BLaER1 treated with 17β-estradiol and CSF1 and Interleukin-3, amounts not matched to agents 10 nM and 100 nM (cell line): ENCODE measurements around the gene NEK2.
"Not testable (repeated sequence)": the region's sequence is repeated elsewhere in the genome, so short reads cannot be mapped to it uniquely, and the experiment has no call there.

Experiments
- H3K27ac ChIP-seq, 11 experiments: shearing (Covaris generic); formaldehyde crosslinking; 2 replicates each; pipeline ENCODE4 v1.8.1; 2022
- H3K27me3 ChIP-seq, 11 experiments: shearing (Covaris generic); formaldehyde crosslinking; 2 replicates each; pipeline ENCODE4 v1.8.1; 2022
- H3K36me3 ChIP-seq, 11 experiments: shearing (Covaris generic); formaldehyde crosslinking; 2 replicates each; pipeline ENCODE4 v1.8.1; 2022
- H3K4me1 ChIP-seq, 10 experiments: shearing (Covaris generic); formaldehyde crosslinking; 2 replicates each; pipeline ENCODE4 v1.8.1; 2022
- H3K4me2 ChIP-seq, 11 experiments: shearing (Covaris generic); formaldehyde crosslinking; 2 replicates each; pipeline ENCODE4 v1.8.1; 2022
- H3K4me3 ChIP-seq, 10 experiments: shearing (Covaris generic); formaldehyde crosslinking; 2 replicates each; pipeline ENCODE4 v1.8.1; 2022
- H3K9ac ChIP-seq, 11 experiments: shearing (Covaris generic); formaldehyde crosslinking; 2 replicates each; pipeline ENCODE4 v1.8.1; 2022
- H3K9me3 ChIP-seq, 11 experiments: shearing (Covaris generic); formaldehyde crosslinking; replicated peaks in 1 of 11; 2 replicates each; pipeline ENCODE4 v1.8.1; 2022
- H4K20me1 ChIP-seq, 11 experiments: shearing (Covaris generic); formaldehyde crosslinking; 2 replicates each; pipeline ENCODE4 v1.8.1; 2022
- Cebpa-rat ChIP-seq, 11 experiments: shearing (Covaris generic); IDR thresholded peaks; 2 replicates each; pipeline ENCODE4 v1.8.1; 2022

NEK2 gene

DNA sequence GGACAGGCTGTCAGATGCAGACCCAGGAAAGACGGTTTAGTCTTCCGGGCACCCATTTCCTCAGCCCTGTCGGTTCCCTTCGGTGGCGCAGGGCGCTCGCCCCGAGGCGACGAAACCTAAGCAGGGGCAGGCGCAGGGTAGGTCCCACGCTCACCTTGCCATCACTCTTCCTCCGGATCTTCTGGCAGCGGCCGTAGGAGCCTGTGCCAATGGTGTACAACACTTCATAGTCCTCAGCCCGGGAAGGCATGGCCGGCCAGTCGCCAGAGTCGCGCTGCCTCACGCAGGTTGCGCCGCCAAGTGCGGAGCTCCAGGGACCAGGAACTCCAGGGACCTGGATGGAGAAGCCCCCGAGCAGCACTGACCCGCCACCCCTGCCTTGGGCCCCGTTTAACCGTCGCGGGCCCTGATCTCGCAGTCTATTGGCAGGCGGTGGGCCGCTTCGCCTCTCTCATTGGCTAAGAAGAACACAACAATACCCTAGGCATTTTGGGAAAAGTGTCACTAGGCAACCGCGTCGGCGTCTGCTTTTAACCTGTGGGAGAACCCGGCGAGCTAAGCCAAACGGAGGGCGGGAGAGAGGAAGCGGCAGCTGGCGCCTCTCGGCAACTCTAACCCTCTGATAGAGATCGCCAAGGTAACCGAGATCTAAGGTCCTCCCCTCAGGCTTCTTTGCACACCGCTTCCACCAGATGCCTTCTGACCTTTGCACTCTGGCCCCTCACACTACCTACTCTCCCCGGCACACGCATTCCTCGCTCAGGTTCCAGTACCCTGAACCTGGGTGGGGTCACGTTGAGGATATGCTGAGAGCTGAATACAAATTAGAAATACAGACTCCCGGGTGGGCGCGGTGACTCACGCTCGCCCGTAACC lies at the start of gene NEK2:
TSS of gene NEK2 (minus strand) at position 392 of the 876 bp plus-strand sequence. CDS start at position 250, 142 bp downstream.
- peak within 1 kb of the TSS in 10 of 11 experiments; percentile 18 to 86 (median 78); a peak in 18 of 22 replicates for H3K27ac ChIP-seq
- H3K36me3 ChIP-seq, result peaks cover 5 to 30% (median 25%) of the 10 kb centered on the region in 11 experiments; a peak in 20 of 22 replicates
- peak within 1 kb of the TSS; percentile 65 to 85 (median 82) for H3K9ac ChIP-seq
- no peak for TF ChIP-seq Cebpa-rat (IDR thresholded peaks at IDR 0.05)
- no peaks in the 10 kb centered on the region for H4K20me1 ChIP-seq
- peak within 1 kb of the TSS; percentile 80 to 97 (median 91) for H3K4me2 ChIP-seq
- peaks cover 8 to 52% (median 29%) of the 10 kb centered on the region in 10 experiments for H3K4me1 ChIP-seq
- no peaks in the 10 kb centered on the region for H3K9me3 ChIP-seq
- no peaks in the 10 kb centered on the region for H3K27me3 ChIP-seq
- peak within 1 kb of the TSS; percentile 72 to 90 (median 81) for H3K4me3 ChIP-seq

DNA sequence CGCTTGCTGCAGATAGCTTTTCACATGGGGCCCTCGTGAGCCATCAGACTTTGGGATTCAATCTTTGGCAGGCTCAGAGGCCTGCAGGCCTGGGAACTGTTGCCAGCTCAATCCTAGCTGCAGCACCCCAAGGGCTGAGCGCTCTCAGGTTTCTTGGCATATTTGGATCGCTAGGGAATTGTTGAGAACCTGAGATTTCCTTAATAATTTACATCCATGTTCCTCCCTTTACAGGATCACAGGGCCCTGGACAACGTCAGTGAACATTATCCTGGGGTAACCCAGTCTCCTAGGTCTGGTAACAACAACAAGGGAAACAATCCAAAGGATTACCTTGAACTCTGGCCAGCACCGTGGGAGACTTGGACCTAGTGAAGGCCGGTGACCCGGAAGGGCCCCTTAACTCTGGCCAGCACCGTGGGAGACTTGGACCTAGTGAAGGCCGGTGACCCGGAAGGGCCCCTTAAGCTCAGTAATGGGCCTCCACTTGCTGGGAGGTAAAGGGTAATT lies 49.3 kb upstream of the NEK2 start:
- Histone ChIP-seq H3K4me2 (no peak overlapping the region), H3K9ac (no peak overlapping the region), H4K20me1 (no peaks in the 10 kb centered on the region), H3K36me3 (no peaks in the 10 kb centered on the region), H3K27me3 (no peaks in the 10 kb centered on the region), H3K9me3 (peaks cover 4 to 11% (median 7%) of the 10 kb centered on the region in 11 experiments; a peak in 12 of 22 replicates), H3K4me1 (no peaks in the 10 kb centered on the region), H3K27ac (no peak overlapping the region), H3K4me3 (no peak overlapping the region)
- no peak for TF ChIP-seq Cebpa-rat (IDR thresholded peaks at IDR 0.05)

DNA sequence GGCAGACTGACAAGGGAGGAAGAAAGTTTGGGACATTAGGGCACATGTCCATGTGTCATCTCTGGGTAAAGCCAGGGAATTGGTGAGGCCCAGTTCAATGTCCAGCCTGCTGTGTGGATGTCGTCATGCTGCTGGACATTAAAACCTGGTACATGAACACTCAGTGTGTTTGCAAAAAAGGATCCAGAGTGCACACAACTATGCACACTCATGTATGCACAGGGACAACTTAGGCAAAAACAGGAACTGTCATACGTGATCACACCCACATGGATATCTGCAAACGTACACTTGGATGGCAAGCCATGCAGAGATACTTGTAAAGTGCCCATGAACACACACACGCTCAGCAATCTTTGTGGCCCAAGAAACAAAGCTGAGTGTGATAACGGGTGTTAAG lies 47.9 kb upstream of the NEK2 start:
- Histone ChIP-seq H3K4me1 (no peaks in the 10 kb centered on the region), H3K4me2 (no peak overlapping the region)
- TF ChIP-seq Cebpa-rat (IDR thresholded peaks at IDR 0.05), result no peak

GRCh38 chr1:211722277-211723175 lies 47.1 kb upstream of the NEK2 start:
- no peak for TF ChIP-seq Cebpa-rat (IDR thresholded peaks at IDR 0.05)
- peaks cover 10 to 22% (median 15%) of the 10 kb centered on the region in 11 experiments; a peak in 17 of 22 replicates for H3K9me3 ChIP-seq
- H3K27ac ChIP-seq, result no peak overlapping the region
- no peaks in the 10 kb centered on the region for H3K4me1 ChIP-seq
- H3K9ac ChIP-seq, result no peak overlapping the region
- H3K4me3 ChIP-seq, result no peak overlapping the region
- H3K27me3 ChIP-seq, result no peaks in the 10 kb centered on the region
- no peaks in the 10 kb centered on the region for H4K20me1 ChIP-seq
- H3K4me2 ChIP-seq, result no peak overlapping the region
- H3K36me3 ChIP-seq, result no peaks in the 10 kb centered on the region

More for the DNA sequence above, 47.9 kb upstream of the NEK2 start:
- Histone ChIP-seq H4K20me1 (no peaks in the 10 kb centered on the region), H3K27me3 (no peaks in the 10 kb centered on the region), H3K36me3 (no peaks in the 10 kb centered on the region), H3K9me3 (peaks cover 10 to 20% (median 13%) of the 10 kb centered on the region in 11 experiments; a peak in 16 of 22 replicates), H3K4me3 (no peak overlapping the region), H3K27ac (no peak overlapping the region), H3K9ac (no peak overlapping the region)

GRCh38 chr1:211716555-211716954 lies 41.1 kb upstream of the NEK2 start:
- H4K20me1 ChIP-seq, H3K27me3 ChIP-seq, H3K4me3 ChIP-seq, H3K36me3 ChIP-seq, H3K9ac ChIP-seq: not testable (repeated sequence)
- Histone ChIP-seq H3K4me1 (peaks cover 7 to 28% (median 25%) of the 10 kb centered on the region in 10 experiments), H3K27ac (peak overlapping the region in 2 of 11 experiments; percentile 11 to 53; a peak in 3 of 22 replicates), H3K9me3 (peaks cover 10 to 27% (median 17%) of the 10 kb centered on the region in 11 experiments; a peak in 17 of 22 replicates), H3K4me2 (peak overlapping the region in 7 of 11 experiments; percentile 52 to 82 (median 75); a peak in 11 of 22 replicates)

DNA sequence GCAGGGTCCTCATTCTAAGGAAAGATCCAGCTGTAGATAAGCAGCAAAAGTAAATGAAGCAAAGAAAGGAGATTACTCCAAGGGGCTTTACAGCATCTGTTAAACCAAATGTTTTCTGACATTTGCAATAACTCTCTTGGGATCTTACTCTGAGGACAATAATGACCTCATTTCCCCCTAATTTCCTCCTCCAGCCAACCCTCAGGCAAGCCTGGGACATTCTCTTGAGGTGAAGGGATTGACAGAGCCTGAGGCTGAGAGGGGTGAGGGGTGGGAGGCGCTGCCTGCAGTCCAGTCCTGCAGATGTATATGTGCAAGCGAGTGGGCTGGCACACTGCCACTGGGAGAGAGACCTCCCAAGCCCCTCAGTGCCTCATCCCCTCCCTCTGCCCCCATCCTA lies 40.5 kb upstream of the NEK2 start:
- peak overlapping the region in 10 of 11 experiments; percentile 4 to 82 (median 66); a peak in 18 of 22 replicates for H3K4me2 ChIP-seq

DNA sequence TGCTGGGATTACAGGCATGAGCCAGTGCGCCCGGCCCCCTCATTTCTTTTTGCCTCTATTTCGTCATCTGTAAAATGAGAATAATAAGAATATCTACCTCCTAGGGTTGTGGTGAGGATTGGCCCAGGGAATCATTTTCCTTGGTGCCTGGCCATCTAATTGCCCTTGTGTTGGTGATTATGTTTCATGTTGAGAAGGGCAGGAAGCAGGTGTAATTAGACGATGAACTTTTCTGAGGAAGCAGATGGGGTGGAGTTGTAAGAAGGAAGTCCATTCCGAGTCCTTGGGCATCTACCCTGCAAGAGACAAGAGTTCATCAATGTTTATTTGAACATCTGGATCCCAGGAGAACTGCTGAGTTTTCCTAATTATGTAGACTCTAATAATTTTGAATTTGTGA lies 38.7 kb upstream of the NEK2 start:
- Histone ChIP-seq H3K9me3 (peaks cover 0 to 13% (median 3%) of the 10 kb centered on the region in 11 experiments; a peak in 8 of 22 replicates), H3K27me3 (no peaks in the 10 kb centered on the region), H3K9ac (no peak overlapping the region), H3K4me3 (no peak overlapping the region), H3K27ac (no peak overlapping the region), H3K36me3 (no peaks in the 10 kb centered on the region), H3K4me1 (peaks cover 17 to 38% (median 33%) of the 10 kb centered on the region in 10 experiments), H3K4me2 (peak overlapping the region in 7 of 11 experiments; percentile 3 to 78 (median 19); a peak in 8 of 22 replicates), H4K20me1 (no peaks in the 10 kb centered on the region)
- no peak for TF ChIP-seq Cebpa-rat (IDR thresholded peaks at IDR 0.05)

More for the DNA sequence above, 40.5 kb upstream of the NEK2 start:
- peak overlapping the region in 4 of 11 experiments; percentile 20 to 63 (median 50); a peak in 7 of 22 replicates for H3K27ac ChIP-seq
- no peaks in the 10 kb centered on the region for H3K27me3 ChIP-seq
- H3K4me1 ChIP-seq, result peaks cover 12 to 34% (median 30%) of the 10 kb centered on the region in 10 experiments
- no peaks in the 10 kb centered on the region for H4K20me1 ChIP-seq
- peaks cover 10 to 27% (median 15%) of the 10 kb centered on the region in 11 experiments; a peak in 17 of 22 replicates for H3K9me3 ChIP-seq
- no peak overlapping the region for H3K4me3 ChIP-seq
- no peak for TF ChIP-seq Cebpa-rat (IDR thresholded peaks at IDR 0.05)
- no peaks in the 10 kb centered on the region for H3K36me3 ChIP-seq
- H3K9ac ChIP-seq, result peak overlapping the region in 3 of 11 experiments; percentile 30 to 41 (median 33); a peak in 1 of 22 replicates

- no peaks in the 10 kb centered on the region for H4K20me1 ChIP-seq
- H3K4me2 ChIP-seq, result no peak overlapping the region
- H3K4me3 ChIP-seq, result no peak overlapping the region
- no peak overlapping the region for H3K9ac ChIP-seq
- TF ChIP-seq Cebpa-rat (IDR thresholded peaks at IDR 0.05), result no peak; a peak in 1 of 22 replicates
- peaks cover 0 to 9% (median under 1%) of the 10 kb centered on the region in 11 experiments; a peak in 7 of 22 replicates for H3K9me3 ChIP-seq
- no peak overlapping the region for H3K27ac ChIP-seq
- no peaks in the 10 kb centered on the region for H3K27me3 ChIP-seq
- H3K36me3 ChIP-seq, result no peaks in the 10 kb centered on the region
- H3K4me1 ChIP-seq, result peaks cover 17 to 38% (median 33%) of the 10 kb centered on the region in 10 experiments
Measured at GRCh38 chr1:211713231-211713630, 37.8 kb upstream of the NEK2 start.
